Ovary (tissue), 3 donors: ENCODE results near the gene ARSG.

Experiments used
- POLR2A ChIP-seq: fragments of 450-650 bp; IDR thresholded peaks from one replicate; pipeline ENCODE4 v1.6.1; 2017; ENCODE audit warnings: antibody characterized with exemption, mild to moderate bottlenecking, moderate library complexity
- TF ChIP-seq, protein P1 (sequence below), 3 donors: fragments of 450-650 bp in 2 of 3; fragments of 200-600 bp in 1 of 3; IDR thresholded peaks; one replicate each; pipeline versions ENCODE4 v1.5.1 to v1.8.0; 2016 to 2022; ENCODE audit warnings: antibody characterized with exemption in 3 of 3, mild to moderate bottlenecking in 1 of 3
- donor health status: DM: no; HTN: no; CAD: no.

DNA sequence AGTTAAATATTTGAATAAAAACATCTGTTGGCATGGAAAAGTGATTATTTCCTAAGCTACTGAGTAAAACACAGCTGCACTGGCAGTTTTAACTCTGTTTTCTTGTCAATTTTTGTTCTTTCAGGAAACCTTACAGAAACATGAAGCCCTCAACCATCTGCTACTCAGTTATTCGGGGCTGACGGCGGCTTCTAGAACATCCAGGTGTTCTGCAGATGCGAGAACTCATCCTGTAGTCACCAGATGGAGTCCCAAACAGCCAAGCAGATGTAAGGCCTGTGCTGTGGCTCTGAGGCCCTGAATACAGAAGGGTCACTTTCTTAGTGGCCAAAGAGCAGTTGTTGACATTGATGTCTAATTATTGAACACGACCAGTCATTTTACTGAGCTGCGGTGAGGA lies 15.5 kb downstream of the ARSG start:
- TF ChIP-seq POLR2A: no peak
- TF ChIP-seq, protein P1, sequence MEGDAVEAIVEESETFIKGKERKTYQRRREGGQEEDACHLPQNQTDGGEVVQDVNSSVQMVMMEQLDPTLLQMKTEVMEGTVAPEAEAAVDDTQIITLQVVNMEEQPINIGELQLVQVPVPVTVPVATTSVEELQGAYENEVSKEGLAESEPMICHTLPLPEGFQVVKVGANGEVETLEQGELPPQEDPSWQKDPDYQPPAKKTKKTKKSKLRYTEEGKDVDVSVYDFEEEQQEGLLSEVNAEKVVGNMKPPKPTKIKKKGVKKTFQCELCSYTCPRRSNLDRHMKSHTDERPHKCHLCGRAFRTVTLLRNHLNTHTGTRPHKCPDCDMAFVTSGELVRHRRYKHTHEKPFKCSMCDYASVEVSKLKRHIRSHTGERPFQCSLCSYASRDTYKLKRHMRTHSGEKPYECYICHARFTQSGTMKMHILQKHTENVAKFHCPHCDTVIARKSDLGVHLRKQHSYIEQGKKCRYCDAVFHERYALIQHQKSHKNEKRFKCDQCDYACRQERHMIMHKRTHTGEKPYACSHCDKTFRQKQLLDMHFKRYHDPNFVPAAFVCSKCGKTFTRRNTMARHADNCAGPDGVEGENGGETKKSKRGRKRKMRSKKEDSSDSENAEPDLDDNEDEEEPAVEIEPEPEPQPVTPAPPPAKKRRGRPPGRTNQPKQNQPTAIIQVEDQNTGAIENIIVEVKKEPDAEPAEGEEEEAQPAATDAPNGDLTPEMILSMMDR (IDR thresholded peaks at IDR 0.05): no peak
